ENCODE data around the gene CARS2.

The CARS2 gene

DNA sequence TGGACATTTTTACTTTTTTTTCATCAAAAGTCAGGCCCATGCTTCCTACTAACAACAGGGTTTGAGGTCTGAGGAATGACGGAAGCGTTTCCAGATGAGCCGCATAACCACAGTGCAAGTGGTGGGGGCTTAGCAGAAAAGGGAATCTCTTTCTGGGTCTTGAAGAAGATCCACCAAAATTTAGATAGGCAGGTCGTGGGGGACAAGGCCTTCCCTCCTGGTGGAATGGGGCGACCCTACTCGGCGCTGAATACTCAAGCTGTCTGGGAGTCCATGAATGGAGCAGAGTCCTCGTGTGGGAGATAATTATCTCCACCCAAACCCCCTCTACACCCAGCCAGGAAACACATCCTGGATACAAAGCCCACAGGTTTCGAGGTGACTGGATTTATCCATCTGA is 36.9 kb downstream of the CARS2 start:
- peaks cover 34 to 37% of the 10 kb centered on the region in 2 experiments for H3K4me1 ChIP-seq (ENCODE audit: control insufficient read depth in 1 of 2, insufficient read depth in 1 of 2, low read depth in 1 of 2, low read length in 1 of 2)
- H3K36me3 ChIP-seq = no peaks in the 10 kb centered on the region
- TF ChIP-seq, protein P1, sequence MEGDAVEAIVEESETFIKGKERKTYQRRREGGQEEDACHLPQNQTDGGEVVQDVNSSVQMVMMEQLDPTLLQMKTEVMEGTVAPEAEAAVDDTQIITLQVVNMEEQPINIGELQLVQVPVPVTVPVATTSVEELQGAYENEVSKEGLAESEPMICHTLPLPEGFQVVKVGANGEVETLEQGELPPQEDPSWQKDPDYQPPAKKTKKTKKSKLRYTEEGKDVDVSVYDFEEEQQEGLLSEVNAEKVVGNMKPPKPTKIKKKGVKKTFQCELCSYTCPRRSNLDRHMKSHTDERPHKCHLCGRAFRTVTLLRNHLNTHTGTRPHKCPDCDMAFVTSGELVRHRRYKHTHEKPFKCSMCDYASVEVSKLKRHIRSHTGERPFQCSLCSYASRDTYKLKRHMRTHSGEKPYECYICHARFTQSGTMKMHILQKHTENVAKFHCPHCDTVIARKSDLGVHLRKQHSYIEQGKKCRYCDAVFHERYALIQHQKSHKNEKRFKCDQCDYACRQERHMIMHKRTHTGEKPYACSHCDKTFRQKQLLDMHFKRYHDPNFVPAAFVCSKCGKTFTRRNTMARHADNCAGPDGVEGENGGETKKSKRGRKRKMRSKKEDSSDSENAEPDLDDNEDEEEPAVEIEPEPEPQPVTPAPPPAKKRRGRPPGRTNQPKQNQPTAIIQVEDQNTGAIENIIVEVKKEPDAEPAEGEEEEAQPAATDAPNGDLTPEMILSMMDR (IDR thresholded peaks at IDR 0.05) = no peak
- no peak overlapping the region for H3K4me3 ChIP-seq (ENCODE audit: low read depth in 1 of 2, low read length in 1 of 2)
- no peaks in the 10 kb centered on the region for H3K27me3 ChIP-seq
- H3K27ac ChIP-seq = no peak overlapping the region
- H3K9me3 ChIP-seq = no peaks in the 10 kb centered on the region

DNA sequence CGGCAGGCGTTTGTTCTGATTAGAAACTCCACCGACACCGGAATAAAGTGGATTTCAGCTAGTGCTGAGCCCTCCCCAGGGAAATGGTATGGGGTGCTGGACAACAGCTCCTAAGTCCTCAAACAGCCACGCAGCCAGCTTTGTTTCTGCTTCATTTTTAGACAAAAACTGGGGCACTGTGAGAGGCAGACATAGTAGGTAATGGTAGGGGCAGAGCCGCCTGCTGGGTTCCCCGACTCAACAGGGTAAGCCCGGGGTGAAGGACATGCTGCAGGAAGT is 39.7 kb downstream of the CARS2 start:
- Histone ChIP-seq H3K4me3 (ENCODE audit: low read depth in 1 of 2, low read length in 1 of 2) (peak overlapping the region; percentile 64), H3K36me3 (peaks cover 25% of the 10 kb centered on the region), H3K27ac (peak overlapping the region; percentile 90)

DNA sequence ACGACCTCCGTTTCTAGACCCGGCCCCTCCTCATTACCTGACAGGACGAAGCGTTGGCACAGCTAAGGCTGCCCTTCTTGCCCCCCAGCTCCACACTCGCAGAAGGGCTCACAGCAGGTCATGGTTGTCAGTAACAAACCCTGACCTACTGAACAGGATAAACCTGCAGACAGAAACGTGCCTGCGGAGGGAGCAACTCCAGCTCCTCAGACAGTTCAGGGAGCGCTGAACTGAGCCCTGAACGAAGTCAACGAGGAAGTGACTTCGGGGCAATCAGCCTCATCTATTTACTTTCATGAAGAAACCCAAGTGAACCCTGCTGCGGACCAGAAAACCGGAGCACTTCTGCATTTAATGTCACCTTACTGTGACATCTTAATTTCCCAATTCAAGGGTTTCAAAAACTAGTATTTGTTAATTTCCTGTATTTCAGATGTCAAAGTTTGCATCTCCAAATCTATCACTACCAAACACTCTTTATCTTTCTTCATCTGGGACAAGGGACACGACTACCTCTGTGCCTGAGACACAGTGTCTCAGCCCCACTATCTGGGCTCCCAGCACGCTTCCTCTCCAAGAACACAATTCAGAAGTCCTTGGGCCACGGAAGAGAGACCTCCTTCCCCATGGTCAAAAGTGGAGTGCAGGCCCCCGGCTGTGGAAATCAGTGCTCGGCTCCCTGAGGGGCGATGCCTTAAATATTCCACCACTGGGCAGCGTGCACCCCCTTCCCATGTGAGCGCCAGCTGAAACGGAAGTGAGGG is 40.2 kb downstream of the CARS2 start:
- Histone ChIP-seq H3K36me3 (peaks cover 27% of the 10 kb centered on the region), H3K4me1 (ENCODE audit: control insufficient read depth in 1 of 2, insufficient read depth in 1 of 2, low read depth in 1 of 2, low read length in 1 of 2) (peaks cover 64 to 68% of the 10 kb centered on the region in 2 experiments), H3K4me3 (ENCODE audit: low read depth in 1 of 2, low read length in 1 of 2) (peak overlapping the region; percentile 64), H3K27ac (peak overlapping the region; percentile 90), H3K27me3 (no peaks in the 10 kb centered on the region), H3K9me3 (no peaks in the 10 kb centered on the region)
- TF ChIP-seq, protein P1 (IDR thresholded peaks at IDR 0.05) = no peak

More for the DNA sequence above, 39.7 kb downstream of the CARS2 start:
- H3K4me1 ChIP-seq (ENCODE audit: control insufficient read depth in 1 of 2, insufficient read depth in 1 of 2, low read depth in 1 of 2, low read length in 1 of 2) = peaks cover 63% of the 10 kb centered on the region in 2 experiments
- TF ChIP-seq, protein P1 (IDR thresholded peaks at IDR 0.05) = no peak
- no peaks in the 10 kb centered on the region for H3K27me3 ChIP-seq
- no peaks in the 10 kb centered on the region for H3K9me3 ChIP-seq

DNA sequence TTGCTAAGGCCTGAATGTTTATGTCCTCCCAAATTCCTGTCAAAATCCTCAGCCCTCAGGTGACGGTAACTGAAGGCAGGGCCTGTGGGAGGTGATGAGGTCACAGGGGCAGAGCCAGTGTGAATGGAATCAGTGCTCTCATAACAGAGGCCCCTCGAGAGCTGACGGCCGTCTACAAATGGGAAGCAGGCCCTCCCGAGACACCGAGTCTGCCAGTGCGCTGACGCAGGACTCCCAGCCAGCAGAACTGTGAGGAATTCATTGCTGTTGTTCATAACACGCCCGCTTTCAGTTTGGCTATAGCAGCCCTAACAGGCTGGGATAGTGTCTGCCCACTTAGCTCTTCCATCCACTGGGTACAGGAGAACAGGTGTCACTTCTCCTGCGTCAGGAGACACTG is 41.2 kb downstream of the CARS2 start:
- H3K4me3 ChIP-seq (ENCODE audit: low read depth in 1 of 2, low read length in 1 of 2) = peak overlapping the region; percentile 64
- H3K27ac ChIP-seq = peak overlapping the region; percentile 90
- no peaks in the 10 kb centered on the region for H3K27me3 ChIP-seq
- peaks cover 66 to 77% of the 10 kb centered on the region in 2 experiments for H3K4me1 ChIP-seq (ENCODE audit: control insufficient read depth in 1 of 2, insufficient read depth in 1 of 2, low read depth in 1 of 2, low read length in 1 of 2)
- TF ChIP-seq, protein P1 (IDR thresholded peaks at IDR 0.05) = no peak
- peaks cover 27% of the 10 kb centered on the region for H3K36me3 ChIP-seq
- no peaks in the 10 kb centered on the region for H3K9me3 ChIP-seq

DNA sequence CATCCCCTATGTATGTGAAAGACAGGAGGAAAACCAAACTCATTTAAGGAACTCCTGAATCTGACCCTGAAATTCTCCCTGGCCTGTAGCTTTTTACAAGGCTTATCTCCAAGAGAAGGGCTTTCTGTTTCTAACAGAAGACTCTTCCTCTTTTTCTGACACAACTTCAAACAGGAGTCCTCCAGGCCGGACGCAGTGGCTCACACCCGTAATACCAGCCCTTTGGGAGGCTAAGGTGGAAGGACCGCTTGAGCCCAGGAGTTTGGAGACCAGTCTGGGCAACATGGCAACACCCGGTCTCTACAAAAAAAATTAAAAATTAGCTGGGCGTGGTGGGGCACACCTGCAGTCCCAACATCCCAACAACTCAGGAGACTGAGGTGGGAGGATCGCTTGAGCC is 41.9 kb downstream of the CARS2 start:
- Histone ChIP-seq H3K9me3 (no peaks in the 10 kb centered on the region), H3K36me3 (peaks cover 27% of the 10 kb centered on the region), H3K27me3 (no peaks in the 10 kb centered on the region), H3K4me1 (ENCODE audit: control insufficient read depth in 1 of 2, insufficient read depth in 1 of 2, low read depth in 1 of 2, low read length in 1 of 2) (peaks cover 73 to 83% of the 10 kb centered on the region in 2 experiments), H3K27ac (peak overlapping the region; percentile 90), H3K4me3 (ENCODE audit: low read depth in 1 of 2, low read length in 1 of 2) (peak overlapping the region; percentile 64)
- TF ChIP-seq, protein P1 (IDR thresholded peaks at IDR 0.05) = no peak
